SK-N-SH treated with all-trans-retinoic acid at 6 μM for 48 hours (cell line): ENCODE results near the gene BTLA.

Experiments
- ATAC-seq: fragments of 200-7000 bp; cut with Tn5 transposase; 3 replicates; pipeline ENCODE4 v1.9.1; 2020; ENCODE audit warnings: mild to moderate bottlenecking, moderate library complexity
- ARNTL ChIP-seq: fragments of 450-650 bp; formaldehyde crosslinking; IDR thresholded peaks from 2 replicates; pipeline ENCODE4 v1.5.0; 2020; ENCODE audit warnings: low read depth, mild to moderate bottlenecking, moderate library complexity, borderline replicate concordance
- CSDC2 ChIP-seq: fragments of 250-450 bp; sonication (Bioruptor Pico); IDR thresholded peaks from 2 replicates; pipeline ENCODE4 v1.5.0; 2020; ENCODE audit warnings: mild to moderate bottlenecking, moderate library complexity
- GLIS3 ChIP-seq: fragments of 250-450 bp; sonication (Bioruptor Pico); IDR thresholded peaks from 2 replicates; pipeline ENCODE4 v1.5.0; 2020; ENCODE audit warnings: mild to moderate bottlenecking, moderate library complexity
- SNAI2 ChIP-seq: fragments of 250-450 bp; sonication (Bioruptor Pico); IDR thresholded peaks from 2 replicates; pipeline ENCODE4 v1.5.0; 2020; ENCODE audit warnings: mild to moderate bottlenecking, moderate library complexity
- TOX ChIP-seq: fragments of 250-450 bp; sonication (Bioruptor Pico); IDR thresholded peaks from 2 replicates; pipeline ENCODE4 v1.8.0; 2021; ENCODE audit warnings: mild to moderate bottlenecking, moderate library complexity, borderline replicate concordance
- ZFP30 ChIP-seq: fragments of 450-650 bp; formaldehyde crosslinking; IDR thresholded peaks from 2 replicates; pipeline ENCODE4 v1.5.0; 2022; ENCODE audit warnings: mild to moderate bottlenecking, moderate library complexity
- ZNF565 ChIP-seq: fragments of 450-650 bp; formaldehyde crosslinking; conservative IDR thresholded peaks from 2 replicates; pipeline ENCODE4 v1.5.0; 2020; ENCODE audit warnings: low read depth, mild to moderate bottlenecking, moderate library complexity
- ZNF70 ChIP-seq: fragments of 450-650 bp; formaldehyde crosslinking; IDR thresholded peaks from 2 replicates; pipeline ENCODE4 v1.5.0; 2020; ENCODE audit warnings: mild to moderate bottlenecking, moderate library complexity
- TF ChIP-seq, protein P1 (sequence below): fragments of 250-450 bp; sonication (Bioruptor Pico); IDR thresholded peaks from 2 replicates; pipeline ENCODE4 v1.5.1; 2020; ENCODE audit warnings: low read depth, mild to moderate bottlenecking, moderate library complexity
- TF ChIP-seq, protein P2 (sequence below): fragments of 250-450 bp; sonication (Bioruptor Pico); IDR thresholded peaks from 2 replicates; pipeline ENCODE4 v1.8.0; 2021; ENCODE audit warnings: low read depth, mild to moderate bottlenecking, moderate library complexity, borderline replicate concordance
- TF ChIP-seq, protein P3 (sequence below): fragments of 250-450 bp; sonication (Bioruptor Pico); IDR thresholded peaks from 2 replicates; pipeline ENCODE4 v1.5.0; 2020; ENCODE audit warnings: mild to moderate bottlenecking, moderate library complexity
- TF ChIP-seq, protein P4 (sequence below): fragments of 250-450 bp; sonication (Bioruptor Pico); IDR thresholded peaks from 2 replicates; pipeline ENCODE4 v1.5.1; 2021; ENCODE audit warnings: mild to moderate bottlenecking, moderate library complexity

The BTLA gene

DNA sequence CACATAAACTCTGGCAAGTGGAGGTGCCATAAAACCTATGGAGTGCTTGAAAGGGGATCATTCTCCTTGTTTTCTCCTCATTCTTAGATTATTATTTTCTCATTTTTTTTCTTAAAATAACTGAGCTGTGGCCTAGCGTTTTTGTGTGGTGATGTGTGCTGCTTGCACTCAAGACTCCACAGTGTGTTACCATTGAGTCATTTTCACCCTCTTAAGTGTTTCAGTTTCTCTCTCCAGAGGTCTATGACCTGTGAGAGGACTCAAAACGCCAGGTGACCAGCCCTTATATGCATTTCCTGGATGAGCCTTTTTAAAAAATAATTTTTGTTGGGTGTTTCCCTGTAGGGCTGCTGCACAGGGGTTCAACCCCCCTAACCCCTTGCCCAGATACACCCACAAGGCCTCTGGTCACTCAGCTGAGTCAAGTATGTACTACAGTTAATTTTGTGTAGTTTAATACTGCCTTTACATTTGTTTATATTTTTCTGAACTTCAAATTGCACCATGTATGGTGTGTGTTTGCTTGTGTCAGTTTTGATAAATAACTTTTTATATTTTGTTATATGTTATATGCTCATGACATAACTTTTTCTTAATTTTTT lies 15.4 kb upstream of the BTLA start:
- TF ChIP-seq ZNF70, result no peak
- TF ChIP-seq, all 23 proteins: peak for 0
- ATAC-seq, result no peak

DNA sequence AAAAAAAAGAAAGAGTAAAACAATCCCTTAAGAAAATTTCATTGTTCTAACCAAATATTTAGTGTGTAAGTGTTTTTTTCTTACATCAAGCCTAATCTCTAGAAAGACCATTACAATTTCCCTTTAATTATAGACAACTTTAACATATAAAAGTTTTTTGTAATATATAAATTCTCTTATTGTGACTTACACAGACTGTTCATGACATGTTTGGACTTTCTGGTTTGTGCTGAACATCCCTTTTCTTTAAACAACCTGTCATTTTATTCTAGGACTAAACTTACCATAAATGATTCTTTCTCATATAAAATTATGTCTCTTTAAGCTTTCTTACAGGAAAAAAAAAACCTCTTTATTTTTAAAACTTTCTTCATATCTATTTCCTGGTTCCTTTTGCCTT lies 13.0 kb upstream of the BTLA start:
- ATAC-seq, result no peak

DNA sequence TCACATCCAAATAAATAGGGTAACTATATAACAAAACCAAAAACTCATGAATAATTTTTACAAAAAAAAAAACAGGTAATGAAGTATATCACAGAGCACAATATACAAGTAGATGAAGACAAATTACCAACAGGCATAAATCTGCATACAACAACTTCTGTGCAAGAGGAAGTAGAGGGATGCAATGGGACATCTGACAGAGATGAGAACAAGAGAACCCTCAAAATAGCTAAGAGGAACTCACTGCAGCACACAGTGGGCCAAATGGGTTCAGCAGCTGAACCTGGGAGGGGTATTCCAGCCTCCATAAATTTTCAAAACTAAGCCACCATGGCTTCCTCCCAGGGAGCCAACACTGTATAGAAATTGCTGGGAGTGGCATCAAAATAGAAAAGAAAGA lies 9.6 kb upstream of the BTLA start:
- no peak for TF ChIP-seq SNAI2 (CRISPR knock-in tag)
- TF ChIP-seq ZNF565, result no peak
- TF ChIP-seq ZFP30 (CRISPR knock-in tag), result no peak
- TF ChIP-seq, protein P1, sequence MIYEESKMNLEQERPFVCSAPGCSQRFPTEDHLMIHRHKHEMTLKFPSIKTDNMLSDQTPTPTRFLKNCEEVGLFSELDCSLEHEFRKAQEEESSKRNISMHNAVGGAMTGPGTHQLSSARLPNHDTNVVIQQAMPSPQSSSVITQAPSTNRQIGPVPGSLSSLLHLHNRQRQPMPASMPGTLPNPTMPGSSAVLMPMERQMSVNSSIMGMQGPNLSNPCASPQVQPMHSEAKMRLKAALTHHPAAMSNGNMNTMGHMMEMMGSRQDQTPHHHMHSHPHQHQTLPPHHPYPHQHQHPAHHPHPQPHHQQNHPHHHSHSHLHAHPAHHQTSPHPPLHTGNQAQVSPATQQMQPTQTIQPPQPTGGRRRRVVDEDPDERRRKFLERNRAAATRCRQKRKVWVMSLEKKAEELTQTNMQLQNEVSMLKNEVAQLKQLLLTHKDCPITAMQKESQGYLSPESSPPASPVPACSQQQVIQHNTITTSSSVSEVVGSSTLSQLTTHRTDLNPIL (CRISPR knock-in tag), result no peak
- TF ChIP-seq, protein P2, sequence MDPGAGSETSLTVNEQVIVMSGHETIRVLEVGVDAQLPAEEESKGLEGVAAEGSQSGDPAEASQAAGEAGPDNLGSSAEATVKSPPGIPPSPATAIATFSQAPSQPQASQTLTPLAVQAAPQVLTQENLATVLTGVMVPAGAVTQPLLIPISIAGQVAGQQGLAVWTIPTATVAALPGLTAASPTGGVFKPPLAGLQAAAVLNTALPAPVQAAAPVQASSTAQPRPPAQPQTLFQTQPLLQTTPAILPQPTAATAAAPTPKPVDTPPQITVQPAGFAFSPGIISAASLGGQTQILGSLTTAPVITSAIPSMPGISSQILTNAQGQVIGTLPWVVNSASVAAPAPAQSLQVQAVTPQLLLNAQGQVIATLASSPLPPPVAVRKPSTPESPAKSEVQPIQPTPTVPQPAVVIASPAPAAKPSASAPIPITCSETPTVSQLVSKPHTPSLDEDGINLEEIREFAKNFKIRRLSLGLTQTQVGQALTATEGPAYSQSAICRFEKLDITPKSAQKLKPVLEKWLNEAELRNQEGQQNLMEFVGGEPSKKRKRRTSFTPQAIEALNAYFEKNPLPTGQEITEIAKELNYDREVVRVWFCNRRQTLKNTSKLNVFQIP, result no peak
- no peak for ATAC-seq

More for the DNA sequence above, 13.0 kb upstream of the BTLA start:
- TF ChIP-seq, protein P1 (CRISPR knock-in tag), result no peak
- no peak for TF ChIP-seq TOX (CRISPR knock-in tag)
- TF ChIP-seq, protein P3, sequence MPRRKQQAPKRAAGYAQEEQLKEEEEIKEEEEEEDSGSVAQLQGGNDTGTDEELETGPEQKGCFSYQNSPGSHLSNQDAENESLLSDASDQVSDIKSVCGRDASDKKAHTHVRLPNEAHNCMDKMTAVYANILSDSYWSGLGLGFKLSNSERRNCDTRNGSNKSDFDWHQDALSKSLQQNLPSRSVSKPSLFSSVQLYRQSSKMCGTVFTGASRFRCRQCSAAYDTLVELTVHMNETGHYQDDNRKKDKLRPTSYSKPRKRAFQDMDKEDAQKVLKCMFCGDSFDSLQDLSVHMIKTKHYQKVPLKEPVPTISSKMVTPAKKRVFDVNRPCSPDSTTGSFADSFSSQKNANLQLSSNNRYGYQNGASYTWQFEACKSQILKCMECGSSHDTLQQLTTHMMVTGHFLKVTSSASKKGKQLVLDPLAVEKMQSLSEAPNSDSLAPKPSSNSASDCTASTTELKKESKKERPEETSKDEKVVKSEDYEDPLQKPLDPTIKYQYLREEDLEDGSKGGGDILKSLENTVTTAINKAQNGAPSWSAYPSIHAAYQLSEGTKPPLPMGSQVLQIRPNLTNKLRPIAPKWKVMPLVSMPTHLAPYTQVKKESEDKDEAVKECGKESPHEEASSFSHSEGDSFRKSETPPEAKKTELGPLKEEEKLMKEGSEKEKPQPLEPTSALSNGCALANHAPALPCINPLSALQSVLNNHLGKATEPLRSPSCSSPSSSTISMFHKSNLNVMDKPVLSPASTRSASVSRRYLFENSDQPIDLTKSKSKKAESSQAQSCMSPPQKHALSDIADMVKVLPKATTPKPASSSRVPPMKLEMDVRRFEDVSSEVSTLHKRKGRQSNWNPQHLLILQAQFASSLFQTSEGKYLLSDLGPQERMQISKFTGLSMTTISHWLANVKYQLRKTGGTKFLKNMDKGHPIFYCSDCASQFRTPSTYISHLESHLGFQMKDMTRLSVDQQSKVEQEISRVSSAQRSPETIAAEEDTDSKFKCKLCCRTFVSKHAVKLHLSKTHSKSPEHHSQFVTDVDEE (CRISPR knock-in tag), result no peak
- no peak for TF ChIP-seq ZNF70
- no peak for TF ChIP-seq ARNTL (CRISPR knock-in tag)
- TF ChIP-seq ZFP30 (CRISPR knock-in tag), result no peak

DNA sequence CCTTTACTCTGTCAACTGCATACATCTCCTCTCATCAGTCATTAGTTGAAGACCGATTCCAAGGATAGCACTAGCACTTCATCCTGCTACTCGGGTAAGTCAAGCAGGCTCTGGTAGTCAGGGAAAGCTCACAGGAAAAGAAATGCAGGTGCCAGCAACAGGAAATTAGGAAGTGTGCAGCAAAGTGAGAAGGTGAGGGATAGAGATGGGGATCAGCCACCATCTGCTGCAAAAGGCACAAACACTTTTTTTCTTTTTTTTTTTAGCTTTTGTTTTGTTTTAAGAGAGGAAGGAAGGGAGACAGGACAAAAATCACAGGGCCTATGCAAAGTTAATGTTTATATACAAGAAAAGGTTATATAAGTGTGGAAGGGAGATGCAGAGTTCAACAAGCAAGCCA lies 9.0 kb upstream of the BTLA start:
- TF ChIP-seq, protein P2, result no peak
- TF ChIP-seq GLIS3, result no peak
- TF ChIP-seq ZNF565, result no peak
- TF ChIP-seq ZFP30 (CRISPR knock-in tag), result no peak
- TF ChIP-seq, protein P4, sequence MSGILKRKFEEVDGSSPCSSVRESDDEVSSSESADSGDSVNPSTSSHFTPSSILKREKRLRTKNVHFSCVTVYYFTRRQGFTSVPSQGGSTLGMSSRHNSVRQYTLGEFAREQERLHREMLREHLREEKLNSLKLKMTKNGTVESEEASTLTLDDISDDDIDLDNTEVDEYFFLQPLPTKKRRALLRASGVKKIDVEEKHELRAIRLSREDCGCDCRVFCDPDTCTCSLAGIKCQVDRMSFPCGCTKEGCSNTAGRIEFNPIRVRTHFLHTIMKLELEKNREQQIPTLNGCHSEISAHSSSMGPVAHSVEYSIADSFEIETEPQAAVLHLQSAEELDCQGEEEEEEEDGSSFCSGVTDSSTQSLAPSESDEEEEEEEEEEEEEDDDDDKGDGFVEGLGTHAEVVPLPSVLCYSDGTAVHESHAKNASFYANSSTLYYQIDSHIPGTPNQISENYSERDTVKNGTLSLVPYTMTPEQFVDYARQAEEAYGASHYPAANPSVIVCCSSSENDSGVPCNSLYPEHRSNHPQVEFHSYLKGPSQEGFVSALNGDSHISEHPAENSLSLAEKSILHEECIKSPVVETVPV (CRISPR knock-in tag), result no peak
- no peak for TF ChIP-seq SNAI2 (CRISPR knock-in tag)
- no peak for TF ChIP-seq ZNF70
- TF ChIP-seq TOX (CRISPR knock-in tag), result no peak
- no peak for TF ChIP-seq CSDC2 (CRISPR knock-in tag)
- TF ChIP-seq, protein P3 (CRISPR knock-in tag), result no peak
- TF ChIP-seq ARNTL (CRISPR knock-in tag), result no peak
- no peak for ATAC-seq
